HG02943 (cell line): ENCODE results near the gene THRSP.
"Not testable (repeated sequence)": the region's sequence is repeated elsewhere in the genome, so short reads cannot be mapped to it uniquely, and the experiment has no call there.

Experiments used
- ATAC-seq: cut with Tn5 transposase; IDR thresholded peaks from one replicate; pipeline ENCODE4 v1.9.1; 2021; ENCODE audit warnings: mild to moderate bottlenecking, low read depth, moderate library complexity; ENCODE audit not compliant: unreplicated experiment

Gene THRSP

GRCh38 chr11:78038697-78039313 is 24.9 kb upstream of the THRSP start:
- ATAC-seq = no peak

- ATAC-seq = no peak
These were observed 24.2 kb upstream of the THRSP start for GRCh38 chr11:78039391-78039918.

- no peak for ATAC-seq
These were observed 23.6 kb upstream of the THRSP start for GRCh38 chr11:78039919-78040671.

GRCh38 chr11:78040691-78041379 is 22.8 kb upstream of the THRSP start:
- ATAC-seq = no peak

GRCh38 chr11:78041380-78041719 is 22.3 kb upstream of the THRSP start:
- not testable (repeated sequence) for ATAC-seq

GRCh38 chr11:78041843-78042440 is 21.7 kb upstream of the THRSP start:
- no peak for ATAC-seq

GRCh38 chr11:78044706-78045105 is 19.0 kb upstream of the THRSP start:
- no peak for ATAC-seq

- ATAC-seq = no peak
These were observed 17.7 kb upstream of the THRSP start for GRCh38 chr11:78045851-78046485.

- ATAC-seq = no peak
These were observed 17.2 kb upstream of the THRSP start for GRCh38 chr11:78046486-78046854.

- no peak for ATAC-seq
These were observed 15.1 kb upstream of the THRSP start for GRCh38 chr11:78048561-78048960.

- no peak for ATAC-seq
These were observed 14.3 kb upstream of the THRSP start for GRCh38 chr11:78049348-78049747.

- no peak for ATAC-seq
These were observed 12.5 kb upstream of the THRSP start for GRCh38 chr11:78050964-78051831.

GRCh38 chr11:78054971-78055370 is 8.7 kb upstream of the THRSP start:
- ATAC-seq = no peak

GRCh38 chr11:78056093-78056492 is 7.6 kb upstream of the THRSP start:
- no peak for ATAC-seq

GRCh38 chr11:78057462-78058055 is 6.1 kb upstream of the THRSP start:
- no peak for ATAC-seq

GRCh38 chr11:78059749-78060328 is 3.8 kb upstream of the THRSP start:
- not testable (repeated sequence) for ATAC-seq

GRCh38 chr11:78060533-78060932 is 3.1 kb upstream of the THRSP start:
- ATAC-seq = no peak

- ATAC-seq = no peak
These were observed 2.4 kb upstream of the THRSP start for GRCh38 chr11:78061088-78061920.
